NCI-H1694 treated with DMSO at 0.1 percent for 48 hours (cell line): Measurements from ENCODE around the gene MED13L.
"Not testable (repeated sequence)": the region's sequence is repeated elsewhere in the genome, so short reads cannot be mapped to it uniquely, and the experiment has no call there.

Source experiments
- DNase-seq: peaks from one replicate; lab custom pipeline; 2025; lab: John Stamatoyannopoulos, UW

The MED13L gene

DNA sequence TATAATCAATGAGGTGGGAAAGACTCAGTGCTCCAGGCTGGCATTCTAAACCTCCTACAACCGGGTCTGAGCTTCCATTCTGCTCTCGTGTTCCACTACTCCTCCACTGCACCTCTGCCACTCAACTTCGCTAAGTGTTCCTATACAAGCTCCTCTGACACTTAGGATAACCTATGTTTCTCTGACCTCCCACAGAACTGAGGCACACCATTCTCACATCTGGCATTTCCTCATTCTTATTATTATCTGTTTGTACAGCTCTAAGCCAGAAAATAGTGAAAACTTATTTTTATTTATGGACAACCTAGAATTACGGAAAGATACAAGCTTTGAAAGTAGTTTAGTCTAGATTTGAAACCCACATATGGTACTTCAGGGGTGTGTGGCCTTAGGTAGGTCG, 127.0 kb downstream of the MED13L start:
- DNase-seq, result no peak

DNA sequence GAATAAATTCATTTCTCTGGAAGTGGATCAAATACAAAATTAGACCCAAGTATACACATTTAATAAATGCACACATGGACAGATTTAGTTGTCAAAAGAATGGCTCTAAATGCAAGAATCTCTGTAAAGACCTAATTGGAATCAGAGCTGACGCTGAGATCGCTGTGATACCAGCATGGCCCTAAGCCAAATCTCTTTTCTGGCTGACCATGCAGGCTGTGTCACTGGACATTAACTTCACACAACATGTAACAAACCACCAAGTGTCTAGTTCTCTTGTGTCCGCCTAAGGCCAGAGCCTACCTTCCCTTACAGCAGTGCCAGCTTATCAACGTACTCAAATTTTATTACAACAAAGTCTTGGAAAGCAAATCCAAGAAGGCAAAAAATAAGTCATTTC, 127.5 kb downstream of the MED13L start:
- DNase-seq, result no peak

DNA sequence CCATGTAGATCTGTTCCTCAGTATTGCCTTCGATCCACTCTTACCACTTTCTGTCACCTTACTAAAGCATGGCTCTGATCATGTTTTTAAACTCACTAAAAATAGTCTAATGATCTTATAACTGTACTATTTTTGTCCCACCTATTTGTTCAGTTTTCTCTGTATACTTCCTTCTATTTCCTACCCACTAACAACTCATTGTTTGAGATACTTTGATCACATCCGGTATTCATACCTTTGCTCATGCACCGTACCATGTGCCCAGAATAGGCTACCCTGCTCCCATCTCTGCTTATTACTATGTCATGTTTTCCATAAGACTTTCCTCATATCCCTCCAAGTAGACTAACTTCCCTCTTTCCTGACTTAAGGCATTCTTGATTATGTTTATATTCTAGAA, 128.6 kb downstream of the MED13L start:
- no peak for DNase-seq

DNA sequence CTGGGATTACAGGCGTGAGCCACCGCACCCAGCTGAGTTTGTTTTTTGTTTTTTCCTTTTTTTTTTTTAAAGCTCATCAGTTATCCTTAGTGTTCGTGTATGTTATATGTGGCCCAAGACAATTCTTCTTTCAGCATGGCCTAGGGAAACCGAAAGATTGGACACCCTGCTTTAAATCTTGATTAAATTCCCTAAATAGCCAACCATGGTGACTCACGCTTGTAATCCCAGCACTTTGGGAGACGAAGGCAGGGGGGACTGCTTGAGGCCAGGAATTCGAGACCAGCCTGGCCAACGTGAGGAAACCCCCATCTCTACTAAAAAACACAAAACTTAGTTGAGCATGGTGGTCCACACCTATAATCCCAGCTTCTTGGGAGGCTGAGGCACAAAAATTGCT, 131.1 kb downstream of the MED13L start:
- DNase-seq, result no peak

DNA sequence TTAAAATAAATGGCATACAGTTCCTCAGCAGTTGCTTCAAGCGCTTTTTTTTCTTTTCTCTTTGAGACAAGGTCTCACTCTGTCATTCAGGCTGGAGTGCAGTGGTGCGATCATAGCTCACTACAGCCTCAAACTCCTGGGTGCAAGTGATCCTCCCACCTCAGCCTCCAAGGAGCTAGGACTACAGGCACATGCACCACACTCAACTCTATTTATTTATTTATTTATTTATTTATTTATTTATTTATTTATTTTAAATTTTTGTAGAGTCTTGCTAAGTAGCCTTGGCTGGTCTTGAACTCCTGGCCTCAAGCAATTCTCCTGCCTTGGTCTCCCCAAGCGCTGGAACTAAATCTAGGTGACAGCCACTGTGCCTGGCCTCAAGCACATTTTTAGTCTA, 132.0 kb downstream of the MED13L start:
- DNase-seq, result no peak

DNA sequence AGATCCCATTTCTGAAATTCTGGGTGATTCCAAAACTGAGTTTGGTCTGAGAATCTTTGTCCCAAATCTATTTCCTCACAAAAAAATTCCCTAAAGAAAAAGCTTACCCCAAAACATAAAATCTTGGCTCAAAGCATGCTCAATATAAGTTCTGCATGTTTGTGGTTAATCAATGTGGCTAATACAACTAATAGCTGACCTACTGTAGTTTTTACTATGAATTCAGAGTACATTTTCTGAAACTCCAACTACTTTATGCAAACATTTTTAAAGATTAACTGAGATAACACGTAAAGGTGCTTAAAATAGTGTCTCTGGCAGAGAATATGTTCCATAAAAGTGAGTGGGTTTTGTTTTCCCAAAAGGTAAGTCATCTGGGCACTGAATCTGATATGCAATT, 133.1 kb downstream of the MED13L start:
- DNase-seq, result no peak

DNA sequence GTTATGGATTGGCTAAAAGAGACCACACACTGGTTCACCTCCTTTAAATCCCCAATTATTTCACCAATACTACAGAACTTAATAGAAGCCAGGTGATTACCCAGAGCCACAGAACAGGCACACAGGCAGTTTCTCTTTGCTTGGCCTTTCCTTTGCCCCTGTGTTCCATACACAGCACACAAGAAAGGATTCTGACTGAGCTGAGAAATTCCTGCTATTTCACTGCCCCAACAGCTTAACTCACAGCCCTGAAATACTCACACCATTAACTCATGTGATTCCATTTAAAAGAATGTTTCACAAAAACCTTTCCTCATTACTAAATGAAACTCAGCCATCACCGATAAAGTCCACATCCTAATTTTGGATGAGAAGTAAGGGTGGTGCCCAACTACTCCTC, 133.6 kb downstream of the MED13L start:
- no peak for DNase-seq

DNA sequence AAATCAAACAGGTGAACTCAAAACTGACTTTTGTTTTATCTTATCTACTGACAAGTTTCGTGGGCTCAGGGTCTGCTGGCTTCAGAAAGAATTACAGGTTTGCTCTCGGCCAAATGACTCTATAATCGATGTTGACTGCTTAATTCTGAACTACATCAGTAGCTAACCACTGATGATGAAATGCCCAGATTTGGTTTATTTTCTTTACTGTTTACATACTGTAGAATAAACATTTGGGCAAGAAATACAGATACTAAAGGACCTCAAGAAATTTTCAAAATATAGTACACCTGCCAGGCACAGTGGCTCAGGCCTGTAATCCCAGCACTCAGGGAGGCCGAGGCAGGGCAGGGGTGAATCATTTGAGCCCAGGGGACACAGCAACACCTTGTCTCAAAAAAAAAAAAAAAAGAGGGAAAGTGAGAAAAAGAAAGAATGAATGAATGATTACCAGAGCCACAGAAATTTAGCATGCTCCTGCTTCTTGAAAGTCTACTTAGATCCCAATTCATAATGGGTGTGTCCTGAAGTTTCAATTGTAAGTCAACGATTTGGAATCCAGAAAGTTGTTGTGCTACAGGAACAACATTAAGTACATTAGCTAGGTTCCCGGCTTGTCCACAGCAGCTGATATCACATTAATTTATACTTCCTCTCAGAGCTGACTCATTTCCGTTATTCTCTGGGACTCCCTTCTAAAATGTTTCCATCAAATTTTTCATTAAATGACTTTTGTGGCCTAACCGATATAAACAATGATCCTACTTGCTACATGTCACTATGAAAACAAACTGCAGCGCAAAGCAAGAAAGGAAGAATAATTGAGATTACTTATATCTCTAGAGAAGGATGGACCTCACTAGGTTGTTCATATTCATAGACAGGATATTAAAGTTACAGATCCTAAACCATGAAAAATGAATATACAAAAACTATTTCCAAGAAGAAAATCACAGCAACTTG, 134.3 kb downstream of the MED13L start:
- DNase-seq, result no peak

DNA sequence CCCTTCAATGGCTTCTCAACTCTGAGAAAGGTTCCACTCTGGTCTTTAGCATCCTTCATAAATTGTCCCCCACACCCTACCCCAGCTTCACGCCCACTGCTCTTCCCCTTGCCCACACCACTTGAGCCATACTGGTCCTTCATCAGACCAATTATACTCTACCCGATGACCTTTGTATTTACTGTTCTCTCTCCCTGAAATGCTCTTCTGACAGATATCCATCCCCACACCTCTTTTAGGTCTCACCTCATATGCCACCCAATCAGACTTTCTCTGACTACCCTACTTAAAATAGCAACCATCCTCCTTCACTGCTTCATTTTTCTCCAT, 135.7 kb downstream of the MED13L start:
- DNase-seq, result no peak

DNA sequence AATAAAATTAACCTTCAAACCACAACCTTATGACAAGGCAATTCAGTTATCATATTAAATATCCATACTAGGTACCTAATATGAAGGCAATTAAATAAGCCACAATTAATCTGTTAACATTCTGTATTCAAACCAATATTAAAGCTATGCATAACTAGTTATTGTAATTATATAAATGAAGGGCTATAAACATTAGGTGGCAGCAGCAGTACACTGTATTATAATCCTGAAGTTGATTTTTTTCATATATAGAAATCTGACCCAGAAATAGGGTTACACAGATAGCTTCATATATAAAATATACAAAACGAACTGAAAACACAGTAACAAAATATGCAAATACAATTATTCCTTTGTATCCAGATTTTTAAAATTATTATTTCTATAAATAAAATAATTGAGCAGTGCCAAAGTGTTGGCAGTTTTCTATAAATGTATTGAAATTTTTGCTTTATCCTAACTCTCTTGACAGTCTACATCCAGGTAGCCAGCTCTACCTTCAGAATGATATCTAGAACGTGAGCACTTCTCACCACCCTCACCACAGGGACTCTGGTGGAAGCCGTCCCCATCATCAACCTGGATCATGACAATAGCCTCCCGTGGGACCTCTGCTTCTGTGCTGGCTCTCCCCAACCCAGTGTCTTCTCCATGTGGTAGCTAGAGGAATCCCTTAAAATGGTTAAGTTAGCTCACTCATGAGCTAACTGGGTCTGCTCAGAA, 136.2 kb downstream of the MED13L start:
- peak; percentile 37 for DNase-seq

DNA sequence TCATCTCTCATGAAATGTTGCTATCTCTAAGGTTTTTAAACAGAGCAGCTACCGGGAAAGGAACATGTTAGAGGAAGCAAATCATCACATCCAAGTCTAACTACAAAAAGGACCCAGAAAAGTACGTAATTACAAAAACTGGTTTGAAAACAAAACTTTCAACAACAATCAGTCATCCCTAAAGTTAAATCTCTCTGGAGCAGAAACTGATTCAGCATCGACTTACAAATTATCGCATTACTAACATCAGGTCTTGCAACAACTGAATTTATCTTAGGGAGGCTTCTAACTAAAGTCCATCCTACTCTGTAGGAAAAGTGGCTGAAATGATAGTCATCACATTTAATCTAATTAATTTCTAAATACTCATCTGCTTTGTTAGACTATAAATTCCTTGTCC, 137.0 kb downstream of the MED13L start:
- no peak for DNase-seq

DNA sequence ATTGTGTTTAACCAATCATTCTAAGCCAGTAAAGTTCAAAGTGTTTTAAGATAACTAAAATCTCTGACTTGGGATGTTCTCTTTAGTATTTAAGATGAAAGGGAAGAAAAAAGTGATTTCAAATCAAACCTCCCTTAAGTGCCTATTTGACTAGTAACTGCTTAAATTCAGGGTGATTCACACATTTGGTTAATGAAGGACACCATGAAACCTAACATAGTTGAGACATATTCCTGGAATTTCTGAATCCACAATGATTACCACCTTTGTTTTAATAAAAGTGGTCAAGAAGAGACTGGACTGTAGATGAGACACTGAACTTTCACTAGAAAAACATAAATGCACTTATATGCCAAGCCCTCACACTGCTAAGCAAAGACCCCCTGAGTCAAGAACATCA, 138.7 kb downstream of the MED13L start:
- no peak for DNase-seq

DNA sequence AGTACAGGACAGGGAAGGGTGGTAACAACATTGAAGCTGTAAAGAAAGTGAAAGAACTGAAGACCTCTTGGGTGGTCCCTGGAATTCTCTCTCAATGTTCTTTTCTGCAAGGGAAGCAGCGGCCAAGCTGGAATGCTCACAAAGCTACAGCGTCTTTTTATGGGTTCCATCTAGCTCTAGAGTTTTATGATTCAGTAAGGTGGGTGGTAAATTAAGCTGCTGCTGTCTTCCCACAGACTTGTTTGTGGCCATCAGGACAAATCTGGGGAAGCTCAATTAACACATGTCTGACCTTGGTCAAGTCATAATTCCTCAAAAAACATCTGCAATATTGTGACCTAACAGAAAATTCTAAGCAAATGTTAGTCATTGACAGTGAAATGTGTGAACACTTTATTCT, 139.1 kb downstream of the MED13L start:
- no peak for DNase-seq

DNA sequence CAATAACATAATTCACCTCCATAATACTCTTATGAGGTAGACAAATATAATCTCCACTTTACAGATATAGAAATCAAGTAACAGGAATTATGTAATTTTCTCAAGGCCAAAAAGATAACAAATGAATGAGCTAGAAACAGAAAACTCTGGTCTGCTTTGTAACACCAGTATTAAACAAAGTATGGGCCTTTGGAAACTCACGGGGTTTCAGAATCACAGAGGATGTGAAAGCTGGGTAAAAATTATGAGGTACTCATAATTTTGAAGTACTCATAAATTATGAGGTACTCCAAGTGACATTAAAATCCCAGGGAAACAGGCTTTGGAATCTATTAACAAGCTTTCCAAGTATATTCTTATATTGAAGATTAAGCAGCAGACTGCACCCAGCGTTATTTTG, 140.2 kb downstream of the MED13L start:
- DNase-seq, result no peak

DNA sequence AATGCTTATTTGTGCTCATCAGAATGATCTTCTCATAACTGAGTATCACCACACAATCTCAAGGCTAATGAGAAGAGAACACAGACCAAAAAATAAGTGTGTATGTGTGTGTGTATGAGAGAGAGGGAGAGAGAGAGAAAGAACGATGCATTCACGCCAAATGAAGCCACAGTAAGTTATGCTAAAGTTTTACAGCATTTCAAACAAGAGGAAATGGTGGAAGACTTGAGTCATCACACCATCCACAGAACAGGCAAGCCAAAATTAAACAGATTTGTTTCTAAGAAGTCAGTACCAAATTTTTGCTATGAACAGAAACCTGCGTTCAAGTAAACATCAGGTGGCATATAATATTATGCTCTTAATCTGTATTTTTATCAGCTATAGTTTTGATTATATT, 141.2 kb downstream of the MED13L start:
- DNase-seq, result no peak

DNA sequence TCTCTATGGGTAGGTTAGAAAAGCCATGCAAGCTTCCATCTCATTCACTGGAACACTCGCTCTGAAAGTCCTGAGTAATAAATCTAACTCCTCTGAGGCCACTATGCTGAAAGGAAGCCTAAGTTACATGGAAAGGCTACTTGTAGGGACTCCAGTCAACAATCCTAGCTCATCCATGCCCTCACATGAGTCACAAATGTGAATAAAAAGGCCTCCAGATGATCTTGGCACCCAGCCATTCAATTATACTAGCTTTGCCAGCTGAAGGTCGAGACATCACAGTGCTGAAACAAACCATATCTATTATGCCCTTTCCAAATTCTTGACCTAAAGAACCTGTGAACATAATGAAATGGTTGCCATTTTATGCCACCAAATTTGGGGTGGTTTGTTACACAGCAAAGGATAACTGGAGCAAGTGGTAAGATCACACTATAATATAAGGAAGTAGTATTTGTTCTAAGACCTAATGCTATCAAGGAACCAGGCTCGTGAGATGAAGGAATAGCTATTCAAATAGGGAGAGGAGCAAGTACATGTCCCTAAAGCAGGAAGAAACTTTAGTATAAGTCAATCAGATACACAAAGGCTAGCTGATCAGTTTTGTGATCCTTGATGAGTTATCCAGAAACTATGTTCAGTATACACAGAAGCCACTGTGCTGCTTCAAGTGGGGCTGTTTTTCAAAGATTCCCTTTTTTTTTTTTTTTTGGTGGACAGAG, 142.1 kb downstream of the MED13L start:
- DNase-seq, result no peak

DNA sequence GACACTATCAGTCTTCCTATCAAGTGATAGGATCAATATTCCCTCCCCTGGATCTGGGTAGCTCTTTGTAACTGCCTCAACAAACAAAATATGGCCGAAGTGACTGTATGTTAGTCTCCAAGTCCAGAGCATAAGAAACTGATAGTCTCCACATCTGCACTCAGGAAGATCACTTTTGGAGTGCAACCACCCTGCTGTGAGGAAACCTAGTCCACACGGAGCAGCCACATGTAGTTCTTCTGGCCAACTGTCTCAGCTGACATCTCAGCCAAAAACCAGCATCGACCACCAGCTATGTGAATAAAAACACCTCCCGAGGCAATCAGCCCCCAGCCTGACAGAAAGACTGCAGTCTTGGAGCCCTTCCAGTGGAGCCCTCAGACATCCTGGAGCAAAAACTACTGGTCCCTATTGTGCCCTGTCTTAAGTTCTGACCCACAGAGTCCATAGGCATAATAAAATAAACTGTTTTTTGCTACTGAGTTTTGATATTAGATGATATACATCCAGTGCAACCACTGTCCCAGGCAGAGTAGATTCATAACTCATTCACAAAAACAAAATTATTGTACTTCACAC, 143.8 kb downstream of the MED13L start:
- DNase-seq, result no peak

DNA sequence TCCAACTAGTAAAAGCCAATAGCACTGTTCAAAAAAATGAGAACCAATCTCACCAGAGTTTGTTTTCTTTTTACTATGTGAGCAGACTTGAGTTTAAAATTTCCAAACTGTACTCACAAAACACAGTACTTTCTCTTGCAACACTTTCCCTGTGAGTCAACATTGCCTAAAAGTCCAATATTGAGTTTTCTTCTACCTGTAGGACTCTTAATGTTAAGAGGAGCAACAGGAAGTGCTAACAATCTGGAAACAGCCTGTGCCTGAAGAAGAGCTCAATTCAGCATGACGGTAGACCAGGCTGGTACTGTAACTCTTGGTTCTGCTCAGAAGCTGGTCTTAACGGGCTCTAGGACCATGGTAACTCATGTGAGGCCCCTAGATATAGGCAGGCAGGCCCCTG, 144.3 kb downstream of the MED13L start:
- DNase-seq, result no peak

DNA sequence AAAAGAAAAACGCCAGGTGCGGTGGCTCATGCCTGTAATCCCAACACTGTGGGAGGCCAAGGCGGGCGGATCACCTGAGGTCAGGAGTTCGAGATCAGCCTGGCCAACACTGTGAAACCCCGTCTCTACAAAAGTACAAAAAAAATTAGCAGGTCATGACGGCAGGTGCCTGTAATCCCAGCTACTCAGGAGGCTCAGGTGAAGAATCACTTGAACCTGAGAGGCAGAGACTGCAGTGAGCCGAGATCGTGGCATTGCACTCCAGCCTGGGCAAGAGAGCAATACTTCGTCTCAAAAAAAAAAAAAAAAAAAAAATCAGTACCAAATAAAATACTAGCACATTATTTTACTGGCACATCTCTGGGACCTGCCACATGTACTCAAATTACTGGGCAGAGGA, 145.5 kb downstream of the MED13L start:
- DNase-seq, result not testable (repeated sequence)

DNA sequence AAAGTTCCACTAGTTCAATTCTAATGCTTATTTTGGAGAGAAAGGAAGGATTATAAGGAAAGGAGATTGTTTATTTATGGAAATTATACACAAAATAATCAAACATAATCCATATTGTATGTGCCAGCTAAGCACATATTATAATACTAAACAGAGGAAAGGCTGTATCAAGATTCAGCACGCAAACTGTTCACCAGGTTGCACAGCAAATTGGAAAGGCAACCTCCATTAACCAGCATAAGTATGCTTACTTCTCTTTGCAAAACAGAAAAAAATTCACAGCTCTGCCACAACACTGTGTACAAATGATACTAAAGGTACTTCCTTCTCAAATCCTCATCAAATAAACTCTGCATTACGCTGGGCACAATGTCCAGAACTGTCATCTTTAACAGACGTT, 146.3 kb downstream of the MED13L start:
- DNase-seq, result no peak

DNA sequence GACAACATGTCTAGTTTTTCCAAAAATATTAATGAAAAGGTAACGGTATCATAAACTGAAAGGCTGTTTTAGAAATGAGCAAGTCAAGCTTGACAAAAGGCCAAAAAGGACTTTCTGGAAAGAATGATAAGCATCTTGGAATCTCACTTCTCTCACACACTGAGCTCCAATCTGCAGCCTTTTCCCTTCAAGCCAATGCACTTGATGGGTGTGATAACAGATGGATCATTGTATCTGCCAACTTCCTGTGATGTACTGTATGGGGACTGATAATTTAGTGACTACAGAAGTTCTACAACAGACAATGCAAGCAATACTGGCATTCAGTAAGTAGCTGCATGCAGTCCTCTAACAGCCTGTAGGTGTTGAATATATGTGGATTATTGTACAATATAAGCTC, 147.1 kb downstream of the MED13L start:
- peak; percentile 38 for DNase-seq

DNA sequence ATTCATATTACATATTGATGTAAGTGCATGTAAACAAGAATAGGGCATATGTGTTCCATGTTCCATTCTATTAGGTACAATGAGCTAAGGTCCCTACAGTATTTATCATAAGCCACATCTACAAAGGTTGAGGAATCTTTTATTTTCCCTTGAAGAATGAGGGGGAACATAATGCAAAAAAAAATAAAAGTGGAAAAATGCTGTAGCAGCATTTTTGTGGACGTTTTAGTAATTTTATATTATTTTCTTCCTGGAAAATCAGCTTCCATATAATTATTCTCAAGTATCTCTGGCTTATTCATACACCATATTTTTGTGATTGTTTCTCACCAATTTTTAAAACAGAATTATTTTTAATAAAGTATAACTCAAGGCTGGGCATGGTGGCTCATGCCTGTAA, 148.7 kb downstream of the MED13L start:
- no peak for DNase-seq

DNA sequence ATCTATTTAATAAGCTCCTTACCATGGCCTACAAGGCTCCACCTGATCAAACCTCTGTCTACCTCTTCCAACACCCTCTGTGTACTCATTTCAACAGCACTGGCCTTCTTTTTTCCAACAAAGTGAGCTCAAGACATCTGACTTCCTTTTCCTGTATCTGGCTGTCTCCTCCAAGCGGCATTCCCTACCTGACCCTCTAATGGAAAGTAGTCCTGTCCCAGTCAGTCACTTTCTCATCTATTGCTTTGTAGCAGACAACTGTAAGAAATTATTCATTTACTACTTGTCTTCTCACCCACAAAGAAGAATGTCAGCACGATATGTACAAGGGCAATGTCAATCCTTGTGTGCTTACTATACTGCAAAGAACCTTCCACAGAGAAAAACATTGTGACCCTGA, 149.6 kb downstream of the MED13L start:
- DNase-seq, result no peak
